DND-41 (cell line): ENCODE results near the gene CDH11.

Source experiments
- ATAC-seq: fragments of 200-7000 bp; cut with Tn5 transposase; 3 replicates; pipeline ENCODE4 v1.9.1; 2021; ENCODE audit warnings: low read depth; ENCODE audit not compliant: insufficient read depth
- DNase-seq: peaks from one replicate; pipeline ENCODE4 v3.0.0-alpha.2; 2020
- H2AFZ ChIP-seq: 2 replicates; pipeline ENCODE4 v1.6.0; 2012; ENCODE audit warnings: low read depth, low read length
- H3K27ac ChIP-seq: 2 replicates; pipeline ENCODE4 v1.5.1; 2012; ENCODE audit warnings: low read length, inconsistent platforms
- H3K27me3 ChIP-seq: fragments of 200-600 bp; sonication (generic); 2 replicates; pipeline ENCODE4 v1.6.0; 2012; ENCODE audit warnings: low read length, mild to moderate bottlenecking, inconsistent platforms; ENCODE audit not compliant: insufficient read depth, poor library complexity
- H3K36me3 ChIP-seq: 2 replicates; pipeline ENCODE4 v1.5.1; 2012; ENCODE audit warnings: low read length, inconsistent platforms; ENCODE audit not compliant: insufficient read depth
- H3K4me1 ChIP-seq: 2 replicates; pipeline ENCODE4 v1.5.1; 2012; ENCODE audit warnings: mild to moderate bottlenecking, low read length; ENCODE audit not compliant: insufficient read depth
- H3K4me2 ChIP-seq: 2 replicates; pipeline ENCODE4 v1.6.0; 2012; ENCODE audit warnings: mild to moderate bottlenecking, moderate library complexity, low read length, inconsistent platforms; ENCODE audit not compliant: insufficient read depth
- H3K4me3 ChIP-seq, 2 experiments: fragments of 200-600 bp in 1 of 2; shearing (Covaris generic) in 1 of 2; 2 replicates each; pipeline ENCODE4 v1.5.1; 2012 to 2016; ENCODE audit warnings: inconsistent platforms in 2 of 2, low read length in 2 of 2, mild to moderate bottlenecking in 2 of 2, low read depth in 1 of 2, moderate library complexity in 1 of 2
- H3K79me2 ChIP-seq: 2 replicates; pipeline ENCODE4 v1.6.0; 2012; ENCODE audit warnings: low read length, inconsistent platforms; ENCODE audit not compliant: insufficient read depth
- H3K9ac ChIP-seq: 2 replicates; pipeline ENCODE4 v1.6.0; 2012; ENCODE audit warnings: low read depth, mild to moderate bottlenecking, inconsistent platforms, low read length, moderate library complexity
- H3K9me3 ChIP-seq: 2 replicates; pipeline ENCODE4 v1.5.1; 2012; ENCODE audit warnings: low read length, moderate library complexity, mild to moderate bottlenecking, inconsistent platforms; ENCODE audit not compliant: insufficient read depth, severe bottlenecking
- H4K20me1 ChIP-seq: 2 replicates; pipeline ENCODE4 v1.6.0; 2012; ENCODE audit warnings: low read length; ENCODE audit not compliant: insufficient read depth
- CTCF ChIP-seq: IDR thresholded peaks from 2 replicates; pipeline ENCODE4 v1.5.1; 2012; ENCODE audit warnings: borderline replicate concordance, low read length, moderate library complexity, mild to moderate bottlenecking; ENCODE audit not compliant: poor library complexity, severe bottlenecking; ENCODE audit errors: extremely low read depth
- EZH2 ChIP-seq: IDR thresholded peaks from 3 replicates; pipeline ENCODE4 v1.6.1; 2012; ENCODE audit warnings: borderline replicate concordance, low read depth, mild to moderate bottlenecking, moderate library complexity, low read length, inconsistent platforms; ENCODE audit not compliant: severe bottlenecking

Gene CDH11

GRCh38 chr16:65069065-65069464 is 52.8 kb downstream of the CDH11 start:
- H3K27me3 ChIP-seq, result no peaks in the 10 kb centered on the region

GRCh38 chr16:65068151-65068740 is 53.6 kb downstream of the CDH11 start:
- ATAC-seq (no peak), DNase-seq (no peak)
- H2AFZ ChIP-seq, result no peak overlapping the region
- no peak overlapping the region for H3K4me2 ChIP-seq
- no peaks in the 10 kb centered on the region for H3K4me1 ChIP-seq
- no peak overlapping the region for H3K4me3 ChIP-seq
- H3K79me2 ChIP-seq, result no peaks in the 10 kb centered on the region
- H3K27me3 ChIP-seq, result no peaks in the 10 kb centered on the region
- no peaks in the 10 kb centered on the region for H4K20me1 ChIP-seq
- no peak for TF ChIP-seq CTCF
- no peak for TF ChIP-seq EZH2
- H3K27ac ChIP-seq, result no peak overlapping the region
- H3K36me3 ChIP-seq, result no peaks in the 10 kb centered on the region
- H3K9me3 ChIP-seq, result no peaks in the 10 kb centered on the region
- H3K9ac ChIP-seq, result no peak overlapping the region

More at GRCh38 chr16:65069065-65069464, 52.8 kb downstream of the CDH11 start:
- H3K4me1 ChIP-seq, result no peaks in the 10 kb centered on the region
- TF ChIP-seq CTCF, result no peak
- TF ChIP-seq EZH2, result no peak
- no peak for ATAC-seq
- H3K4me2 ChIP-seq, result no peak overlapping the region
- no peaks in the 10 kb centered on the region for H3K36me3 ChIP-seq
- no peak overlapping the region for H3K9ac ChIP-seq
- DNase-seq, result no peak
- H3K9me3 ChIP-seq, result no peaks in the 10 kb centered on the region
- no peaks in the 10 kb centered on the region for H4K20me1 ChIP-seq
- no peak overlapping the region for H3K27ac ChIP-seq
- no peak overlapping the region for H3K4me3 ChIP-seq
- no peak overlapping the region for H2AFZ ChIP-seq
- no peaks in the 10 kb centered on the region for H3K79me2 ChIP-seq

- Histone ChIP-seq H3K4me3 (no peak overlapping the region), H3K27me3 (no peaks in the 10 kb centered on the region), H3K27ac (no peak overlapping the region), H3K9me3 (no peaks in the 10 kb centered on the region), H2AFZ (no peak overlapping the region), H3K4me2 (no peak overlapping the region), H3K4me1 (no peaks in the 10 kb centered on the region), H3K9ac (no peak overlapping the region), H3K36me3 (no peaks in the 10 kb centered on the region), H3K79me2 (no peaks in the 10 kb centered on the region), H4K20me1 (no peaks in the 10 kb centered on the region)
- DNase-seq (no peak), ATAC-seq (no peak)
- TF ChIP-seq EZH2 (no peak), CTCF (no peak)
These were observed 55.2 kb downstream of the CDH11 start for GRCh38 chr16:65066651-65067050.
